AG08395 (cell line): ENCODE measurements around the gene RDM1.

Experiments
- DNase-seq: peaks from one replicate; pipeline ENCODE4 v3.0.0; 2012; ENCODE audit warnings: mixed read lengths, low spot score

RDM1 gene

GRCh38 chr17:35870906-35871819 is 59.4 kb downstream of the RDM1 start:
- DNase-seq = no peak

GRCh38 chr17:35868737-35869136 is 61.8 kb downstream of the RDM1 start, which contains the start of gene HEATR9:
Gene HEATR9, minus strand, starts transcription at chr17:35868891. Its CDS starts 149 bp downstream, at chr17:35868742.
- no peak for DNase-seq
